ENCODE data around the gene RGS9.

The RGS9 gene

GRCh38 chr17:65208717-65209116, 71.5 kb downstream of the RGS9 start:
- Mint-ChIP-seq H3K4me3 (no peak overlapping the region), H3K9me3 (no peaks in the 10 kb centered on the region), H3K4me1 (no peaks in the 10 kb centered on the region), H3K27ac (no peak overlapping the region), H3K36me3 (ENCODE audit: low read depth) (peaks cover 15% of the 10 kb centered on the region), H3K27me3 (ENCODE audit: low read depth) (peaks cover 6% of the 10 kb centered on the region)
- TF ChIP-seq CTCF (IDR thresholded peaks at IDR 0.05; ENCODE audit: unreplicated experiment in 3 of 3), result no peak

GRCh38 chr17:65218261-65218660, 81.1 kb downstream of the RGS9 start:
- no peaks in the 10 kb centered on the region for H3K36me3 Mint-ChIP-seq (ENCODE audit: low read depth)
- H3K4me1 Mint-ChIP-seq, result no peaks in the 10 kb centered on the region
- no peak overlapping the region for H3K4me3 Mint-ChIP-seq
- TF ChIP-seq CTCF (IDR thresholded peaks at IDR 0.05; ENCODE audit: unreplicated experiment in 3 of 3), result no peak
- H3K27me3 Mint-ChIP-seq (ENCODE audit: low read depth), result peaks cover 9% of the 10 kb centered on the region
- no peak overlapping the region for H3K27ac Mint-ChIP-seq
- H3K9me3 Mint-ChIP-seq, result no peaks in the 10 kb centered on the region

- Mint-ChIP-seq H3K27ac (no peak overlapping the region), H3K36me3 (ENCODE audit: low read depth) (no peaks in the 10 kb centered on the region), H3K4me1 (no peaks in the 10 kb centered on the region), H3K27me3 (ENCODE audit: low read depth) (peaks cover 9% of the 10 kb centered on the region), H3K9me3 (no peaks in the 10 kb centered on the region), H3K4me3 (no peak overlapping the region)
- TF ChIP-seq CTCF (IDR thresholded peaks at IDR 0.05; ENCODE audit: unreplicated experiment in 3 of 3), result no peak
These were observed 82.0 kb downstream of the RGS9 start for GRCh38 chr17:65219124-65219523.

- no peaks in the 10 kb centered on the region for H3K9me3 Mint-ChIP-seq
- H3K27ac Mint-ChIP-seq, result no peak overlapping the region
- peaks cover 8% of the 10 kb centered on the region for H3K27me3 Mint-ChIP-seq (ENCODE audit: low read depth)
- H3K4me1 Mint-ChIP-seq, result no peaks in the 10 kb centered on the region
- H3K36me3 Mint-ChIP-seq (ENCODE audit: low read depth), result no peaks in the 10 kb centered on the region
- H3K4me3 Mint-ChIP-seq, result no peak overlapping the region
- no peak for TF ChIP-seq CTCF (IDR thresholded peaks at IDR 0.05; ENCODE audit: unreplicated experiment in 3 of 3)
These were observed 82.5 kb downstream of the RGS9 start for GRCh38 chr17:65219707-65220106.

- no peak for TF ChIP-seq CTCF (IDR thresholded peaks at IDR 0.05; ENCODE audit: unreplicated experiment in 3 of 3)
- Mint-ChIP-seq H3K4me1 (no peaks in the 10 kb centered on the region), H3K27ac (no peak overlapping the region), H3K27me3 (ENCODE audit: low read depth) (peaks cover 5% of the 10 kb centered on the region), H3K9me3 (no peaks in the 10 kb centered on the region), H3K4me3 (no peak overlapping the region), H3K36me3 (ENCODE audit: low read depth) (no peaks in the 10 kb centered on the region)
These were observed 83.6 kb downstream of the RGS9 start for GRCh38 chr17:65220732-65221131.

GRCh38 chr17:65222214-65222738, 85.1 kb downstream of the RGS9 start:
- Mint-ChIP-seq H3K4me1 (no peaks in the 10 kb centered on the region), H3K9me3 (no peaks in the 10 kb centered on the region), H3K27me3 (ENCODE audit: low read depth) (peaks cover 12% of the 10 kb centered on the region), H3K36me3 (ENCODE audit: low read depth) (no peaks in the 10 kb centered on the region), H3K4me3 (no peak overlapping the region), H3K27ac (no peak overlapping the region)
- no peak for TF ChIP-seq CTCF (IDR thresholded peaks at IDR 0.05; ENCODE audit: unreplicated experiment in 3 of 3)

Data from nephron (organoid).